Astrocyte of the spinal cord (primary cell): ENCODE results near the gene TC2N.

Experiments used
- DNase-seq: peaks from one replicate; pipeline ENCODE4 v3.0.0; 2011; ENCODE audit warnings: low read depth, low spot score
- H3K4me3 ChIP-seq: 2 replicates; pipeline ENCODE4 v1.5.1; 2011; ENCODE audit warnings: low read depth, mild to moderate bottlenecking, low read length, moderate library complexity
- CTCF ChIP-seq: IDR thresholded peaks from 2 replicates; pipeline ENCODE4 v1.5.1; 2012; ENCODE audit warnings: low read depth, mild to moderate bottlenecking, low read length, inconsistent platforms
- in situ Hi-C: cut with HindIII; loops from 2 replicates; pipeline ENCODE4 v1.10.0; 2017; ENCODE audit warnings: low sequenced_read_pairs

TC2N gene

GRCh38 chr14:91891101-91891500 lies 23.8 kb upstream of the TC2N start:
- in situ Hi-C loops = no loop called here
- DNase-seq = no peak
- no peak overlapping the region for H3K4me3 ChIP-seq
- TF ChIP-seq CTCF = no peak

DNA sequence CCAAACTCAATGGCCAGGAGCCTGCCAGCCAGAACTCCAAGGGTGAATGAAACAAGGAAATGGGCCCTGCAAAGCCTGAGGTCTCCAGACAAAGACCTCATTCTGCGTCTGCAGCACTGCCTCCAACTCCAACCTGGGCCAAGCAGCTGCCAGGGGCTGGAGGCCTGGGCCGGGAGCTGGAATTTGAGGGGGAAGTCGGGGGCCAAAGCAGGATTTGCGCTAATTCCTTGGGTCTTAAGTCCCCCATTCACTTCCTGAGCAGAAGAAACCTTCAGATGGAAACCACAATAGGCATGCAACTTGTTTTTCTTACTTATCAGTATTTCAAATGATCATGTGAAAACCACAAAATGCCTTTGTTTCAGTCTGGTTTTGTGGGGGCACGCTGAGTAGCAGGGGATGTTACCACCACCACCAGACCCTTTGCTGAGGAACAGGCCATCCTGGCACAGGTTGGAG lies 23.0 kb upstream of the TC2N start:
- DNase-seq = no peak
- in situ Hi-C loops = no loop called here
- TF ChIP-seq CTCF = no peak
- H3K4me3 ChIP-seq = no peak overlapping the region

- in situ Hi-C loops = no loop called here
- no peak overlapping the region for H3K4me3 ChIP-seq
- DNase-seq = no peak
- no peak for TF ChIP-seq CTCF
Measured at GRCh38 chr14:91889477-91890211, 22.3 kb upstream of the TC2N start.

GRCh38 chr14:91888641-91889476 lies 21.5 kb upstream of the TC2N start:
- DNase-seq = no peak
- in situ Hi-C loops = no loop called here
- TF ChIP-seq CTCF = no peak
- no peak overlapping the region for H3K4me3 ChIP-seq

- in situ Hi-C loops = no loop called here
- H3K4me3 ChIP-seq = no peak overlapping the region
- no peak for TF ChIP-seq CTCF
- no peak for DNase-seq
Measured at GRCh38 chr14:91886961-91887360, 19.6 kb upstream of the TC2N start.

- H3K4me3 ChIP-seq = no peak overlapping the region
- no peak for TF ChIP-seq CTCF
- DNase-seq = no peak
- in situ Hi-C loops = no loop called here
Measured at GRCh38 chr14:91885839-91886238, 18.5 kb upstream of the TC2N start.
